ENCODE data around the gene INSYN1. TPM values are rescaled to one million over a fixed set of nuclear protein-coding genes. Genes with fewer than 3 reads are reported as not detected.
"Not testable (repeated sequence)": the region's sequence is repeated elsewhere in the genome, so short reads cannot be mapped to it uniquely, and the experiment has no call there.

INSYN1 gene
- total RNA-seq, 1 experiment from 2014 or later, result 15.2 TPM

DNA sequence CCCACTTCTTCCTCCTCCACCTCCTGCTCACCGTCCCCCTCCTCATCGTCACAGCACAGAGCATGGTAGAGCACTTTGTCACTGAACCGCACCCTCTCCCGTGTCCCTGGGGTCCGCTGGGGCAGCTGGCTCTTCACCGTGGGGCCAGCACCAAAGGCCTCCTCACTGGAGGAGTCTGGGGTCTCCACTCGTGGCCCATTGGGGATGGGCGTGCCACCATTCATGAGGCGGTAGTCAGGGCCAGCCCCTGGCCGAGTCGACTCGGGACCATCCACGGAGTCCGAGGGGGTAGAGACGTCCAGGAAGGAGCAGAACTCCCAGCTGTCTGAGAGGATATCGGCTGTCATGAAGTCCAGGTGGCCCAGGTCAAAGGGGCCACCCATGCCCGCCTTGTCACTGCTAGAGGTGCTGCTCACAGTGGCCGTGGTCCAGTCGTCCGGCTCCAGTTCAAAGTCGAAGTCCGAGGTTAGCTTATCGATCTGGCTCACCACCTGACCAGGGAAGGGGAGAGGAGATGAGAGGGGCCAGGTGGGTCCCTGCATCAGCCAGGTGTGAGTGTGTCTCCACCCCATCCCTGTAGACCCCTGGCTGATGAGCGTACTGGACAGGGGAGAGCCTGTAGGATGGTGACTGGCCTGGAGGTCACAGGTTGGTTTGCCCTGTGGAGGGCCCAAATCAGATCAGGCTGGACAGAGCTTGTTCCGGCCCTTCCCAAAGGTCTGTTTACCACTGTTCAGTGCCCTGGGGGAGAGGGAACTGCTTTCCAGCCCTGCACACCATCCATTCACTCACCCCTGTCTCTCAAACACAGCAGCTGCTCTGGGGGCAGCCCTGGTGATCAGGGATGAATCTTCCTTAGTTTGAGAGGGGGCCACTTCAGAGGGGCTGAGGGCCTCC lies 12.8 kb downstream of the INSYN1 start:
- Histone ChIP-seq H3K36me3 (no peaks in the 10 kb centered on the region), H3K27me3 (no peaks in the 10 kb centered on the region), H3K4me3 (no peak overlapping the region), H3K9me3 (no peaks in the 10 kb centered on the region)
- DNase-seq, result no peak

DNA sequence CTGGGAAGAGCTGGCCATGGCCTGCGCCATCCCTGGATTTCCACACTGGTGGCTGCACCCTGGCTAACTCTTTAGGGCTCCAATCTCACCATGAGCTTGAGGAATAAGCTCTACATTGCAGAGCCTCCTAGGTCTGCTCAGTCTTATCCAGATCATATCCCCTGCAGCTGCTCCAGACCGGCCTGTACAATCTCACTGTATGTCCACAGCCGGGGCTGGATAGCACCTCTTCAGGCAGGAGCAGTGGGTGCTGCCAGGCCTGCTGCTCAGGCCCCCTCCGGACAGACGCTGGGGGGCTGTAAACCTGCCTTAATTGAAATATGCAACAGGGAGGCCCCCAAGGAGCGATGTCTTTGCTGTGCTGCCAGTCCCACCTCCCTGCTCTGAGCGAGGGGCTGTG lies 15.6 kb downstream of the INSYN1 start:
- H3K4me3 ChIP-seq, result no peak overlapping the region
- H3K36me3 ChIP-seq, result no peaks in the 10 kb centered on the region
- H3K27me3 ChIP-seq, result no peaks in the 10 kb centered on the region
- DNase-seq, result no peak
- H3K9me3 ChIP-seq, result no peaks in the 10 kb centered on the region

DNA sequence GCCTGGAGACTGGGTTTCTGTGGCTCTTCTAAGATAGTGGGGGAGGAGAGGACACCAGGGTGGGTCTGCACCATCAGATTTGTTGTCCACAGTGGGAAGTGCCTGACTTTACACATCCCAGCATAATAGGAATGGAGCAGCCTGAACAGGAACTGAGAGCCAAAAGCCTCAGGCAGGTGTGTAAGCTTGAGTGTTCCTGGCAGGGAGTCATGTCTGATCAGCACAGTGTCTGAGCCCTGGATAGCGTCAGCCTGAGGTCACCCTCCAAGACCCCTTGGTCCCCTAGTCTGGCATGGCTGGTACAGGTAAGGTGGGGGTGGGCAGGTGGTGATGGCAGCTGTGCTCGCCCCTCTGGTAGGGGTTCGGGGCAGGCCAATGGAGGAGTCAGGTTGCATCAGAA lies 20.2 kb downstream of the INSYN1 start:
- no peak for DNase-seq
- Histone ChIP-seq H3K36me3 (no peaks in the 10 kb centered on the region), H3K27me3 (no peaks in the 10 kb centered on the region), H3K4me3 (no peak overlapping the region), H3K9me3 (0 out of 2 replicates have a peak, but pooled peaks cover 2% of the 10 kb centered on the region)

DNA sequence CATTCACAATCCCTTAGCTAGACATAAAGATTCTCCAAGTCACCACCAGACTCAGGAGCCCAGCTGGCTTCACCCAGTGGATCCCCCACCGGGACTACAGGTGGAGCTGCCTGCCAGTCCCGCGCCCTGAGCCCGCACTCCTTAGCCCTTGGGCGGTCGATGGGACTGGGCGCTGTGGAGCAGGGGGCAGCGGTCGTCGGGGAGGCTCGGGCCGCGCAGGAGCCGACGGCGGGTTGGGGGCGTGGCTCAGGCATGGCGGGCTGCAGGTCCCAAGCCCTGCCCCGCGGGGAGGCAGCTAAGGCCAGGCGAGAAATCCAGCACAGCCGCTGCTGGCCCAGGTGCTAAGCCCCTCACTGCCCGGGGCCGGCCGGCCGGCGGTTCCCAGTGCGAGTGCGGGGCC lies 21.1 kb downstream of the INSYN1 start:
- not testable (repeated sequence) for H3K9me3 ChIP-seq, H3K4me3 ChIP-seq, H3K27me3 ChIP-seq

DNA sequence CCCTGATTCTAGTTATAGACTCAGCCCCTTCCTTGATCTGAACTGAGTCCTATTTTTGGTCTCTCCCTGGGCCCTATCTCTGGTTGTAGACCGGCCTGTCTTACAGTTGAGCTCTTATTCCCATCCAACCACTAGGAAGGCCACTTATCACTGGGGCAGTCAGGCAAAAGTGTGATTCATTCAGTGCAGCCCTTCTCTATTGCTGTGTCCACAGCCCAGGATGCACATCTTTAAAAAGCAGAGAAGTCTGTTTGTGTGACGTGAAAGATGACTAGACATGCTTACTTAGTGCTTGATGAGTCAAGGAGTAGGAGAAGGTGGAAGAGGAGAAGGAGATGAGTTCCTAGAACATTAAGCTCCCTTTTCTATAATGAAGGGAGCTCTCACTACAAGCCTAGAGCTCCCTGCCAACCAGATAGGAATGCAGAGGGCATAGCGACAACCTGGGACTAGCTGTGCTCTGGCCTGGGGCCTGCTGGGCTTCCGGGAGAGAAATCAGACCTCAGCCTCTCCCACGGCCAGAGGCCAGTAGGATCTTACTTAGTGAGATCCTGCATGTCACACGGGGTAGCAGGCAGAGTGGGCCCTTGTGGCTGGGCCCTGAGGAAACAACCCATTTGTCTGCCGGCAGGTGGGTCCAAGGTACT lies 25.7 kb downstream of the INSYN1 start:
- Histone ChIP-seq H3K27me3 (no peaks in the 10 kb centered on the region), H3K4me3 (no peak overlapping the region), H3K9me3 (0 out of 2 replicates have a peak, but pooled peaks cover 2% of the 10 kb centered on the region), H3K36me3 (no peaks in the 10 kb centered on the region)
- peak; percentile 11 for DNase-seq

More for the DNA sequence above, 21.1 kb downstream of the INSYN1 start:
- DNase-seq, H3K36me3 ChIP-seq: not testable (repeated sequence)

DNA sequence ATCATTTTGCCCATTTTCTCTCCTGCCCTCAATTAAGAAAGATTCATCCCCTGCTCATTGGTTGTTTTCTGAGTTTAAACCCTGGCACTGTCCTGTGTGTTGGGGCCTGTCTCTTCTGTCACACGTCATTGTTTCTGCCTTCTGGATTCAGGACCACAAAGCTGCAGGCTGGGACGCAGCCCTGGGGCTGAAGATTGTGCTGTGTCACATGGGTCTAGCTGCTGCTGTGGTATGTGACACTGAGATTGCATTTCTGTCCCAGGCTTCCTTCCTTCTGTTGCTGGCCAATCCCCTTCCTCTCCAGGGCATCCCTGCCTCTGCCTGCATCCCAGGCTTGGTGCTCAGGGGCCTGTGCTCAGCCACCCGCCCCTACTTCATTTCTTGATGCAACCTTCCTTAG lies 28.9 kb downstream of the INSYN1 start:
- H3K27me3 ChIP-seq, result no peaks in the 10 kb centered on the region

DNA sequence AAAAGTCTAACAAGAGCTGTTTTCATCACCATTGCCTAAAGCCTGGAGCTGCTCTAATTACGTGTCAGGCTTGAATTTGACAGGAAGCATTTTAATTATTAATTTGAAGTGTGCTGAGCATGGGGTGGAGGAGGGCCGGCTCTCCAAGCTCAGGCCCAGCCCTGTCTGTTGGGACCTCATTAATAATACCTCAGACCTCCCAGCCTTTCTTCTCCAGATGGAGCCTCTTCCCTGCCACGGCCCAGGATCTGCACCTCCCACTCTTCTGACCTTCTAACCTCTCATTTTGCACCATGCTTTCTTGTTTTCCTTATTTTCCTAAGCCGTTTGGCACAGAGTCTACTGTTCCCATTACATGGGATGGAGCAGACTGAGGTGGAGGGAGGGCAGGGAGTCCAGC lies 30.0 kb downstream of the INSYN1 start:
- no peaks in the 10 kb centered on the region for H3K9me3 ChIP-seq
- no peaks in the 10 kb centered on the region for H3K36me3 ChIP-seq
- H3K4me3 ChIP-seq, result no peak overlapping the region
- H3K27me3 ChIP-seq, result no peaks in the 10 kb centered on the region
- no peak for DNase-seq

More for the DNA sequence above, 28.9 kb downstream of the INSYN1 start:
- Histone ChIP-seq H3K4me3 (no peak overlapping the region), H3K36me3 (no peaks in the 10 kb centered on the region), H3K9me3 (no peaks in the 10 kb centered on the region)
- DNase-seq, result no peak

DNA sequence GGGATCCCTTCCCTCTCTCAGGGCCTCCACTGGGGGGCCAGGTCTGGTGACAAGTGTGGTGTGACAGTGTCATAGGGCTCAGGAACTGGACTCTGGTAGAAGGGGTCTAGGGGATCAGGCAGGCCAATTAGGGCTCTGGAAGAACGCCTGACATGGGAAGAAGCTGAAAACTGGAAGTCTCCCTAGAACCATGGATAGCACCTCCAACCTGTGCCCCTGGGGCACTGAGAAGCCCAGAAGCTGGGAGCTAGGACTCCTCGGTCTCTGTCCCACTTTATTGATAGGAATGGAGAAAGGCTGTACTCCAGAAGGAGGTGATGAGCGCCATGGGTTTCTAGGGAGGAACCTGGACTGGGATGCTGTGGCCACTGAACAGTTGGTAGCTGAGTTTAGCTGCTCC lies 30.7 kb downstream of the INSYN1 start:
- Histone ChIP-seq H3K9me3 (no peaks in the 10 kb centered on the region), H3K4me3 (no peak overlapping the region), H3K27me3 (no peaks in the 10 kb centered on the region), H3K36me3 (no peaks in the 10 kb centered on the region)
- no peak for DNase-seq

DNA sequence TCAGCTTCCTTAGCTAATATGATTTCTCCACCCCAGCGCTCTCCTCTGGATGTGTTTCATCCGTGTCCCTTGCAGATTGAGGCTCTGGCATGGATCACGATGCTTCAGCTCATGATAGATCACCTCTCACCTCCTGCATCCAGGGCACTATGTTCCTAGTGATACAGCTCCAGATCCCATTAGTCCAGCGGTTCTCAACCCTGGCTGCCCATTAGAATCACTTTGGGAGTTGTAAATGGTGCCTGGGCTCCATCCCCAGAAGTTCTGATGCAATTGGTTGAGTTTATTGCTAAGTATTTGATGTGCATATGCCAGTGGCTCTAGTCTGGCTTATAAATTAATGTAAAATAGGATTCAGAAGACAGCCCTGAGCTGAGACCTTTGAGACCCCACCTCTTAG lies 34.5 kb downstream of the INSYN1 start:
- Histone ChIP-seq H3K27me3 (no peaks in the 10 kb centered on the region), H3K4me3 (no peak overlapping the region), H3K36me3 (peaks cover 4% of the 10 kb centered on the region; the same call in 1 of the 2 replicates), H3K9me3 (no peaks in the 10 kb centered on the region)
- DNase-seq, result no peak

DNA sequence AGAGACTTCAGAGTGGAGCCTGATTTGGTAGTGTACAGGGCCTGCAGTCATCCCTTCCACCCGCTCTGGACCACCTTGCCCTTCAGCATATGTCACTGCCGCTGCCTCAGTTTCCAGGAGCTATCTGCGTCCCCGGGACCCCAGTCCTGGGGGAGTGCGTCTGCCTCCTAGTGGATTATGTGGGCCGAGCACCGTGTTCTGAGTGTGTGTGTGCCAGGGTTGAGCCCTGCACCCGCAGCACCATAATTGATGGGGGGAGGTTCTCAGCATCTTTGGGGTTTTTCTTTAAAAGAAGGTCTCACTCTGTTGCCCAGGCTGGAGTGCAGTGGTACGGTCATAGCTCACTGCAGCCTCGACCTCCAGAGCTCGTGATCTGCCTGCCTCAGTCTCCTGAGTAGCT lies 35.3 kb downstream of the INSYN1 start:
- no peaks in the 10 kb centered on the region for H3K9me3 ChIP-seq
- no peaks in the 10 kb centered on the region for H3K27me3 ChIP-seq
- no peak overlapping the region for H3K4me3 ChIP-seq
- peaks cover 11% of the 10 kb centered on the region for H3K36me3 ChIP-seq
- no peak for DNase-seq

DNA sequence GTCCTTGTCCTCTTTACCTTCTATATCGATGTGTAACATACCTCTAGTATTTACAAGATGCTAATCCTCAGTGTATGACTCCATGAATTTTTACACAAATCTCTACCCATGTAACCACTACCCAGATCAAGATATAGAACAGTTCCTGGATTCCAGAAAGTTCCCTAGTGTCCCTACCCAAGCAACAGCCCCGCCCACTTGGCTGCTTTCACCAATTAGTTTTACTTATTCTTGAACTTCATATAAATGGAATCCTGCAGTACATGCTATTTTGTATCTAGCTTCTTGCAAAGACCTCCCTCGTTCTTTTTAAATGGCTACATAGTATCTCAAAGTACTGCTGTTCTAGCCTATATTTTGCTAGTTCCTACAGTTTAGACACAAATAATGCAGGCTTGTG lies 35.9 kb downstream of the INSYN1 start:
- Histone ChIP-seq H3K9me3 (no peaks in the 10 kb centered on the region), H3K27me3 (no peaks in the 10 kb centered on the region), H3K4me3 (no peak overlapping the region), H3K36me3 (peaks cover 13% of the 10 kb centered on the region)
- DNase-seq, result no peak

DNA sequence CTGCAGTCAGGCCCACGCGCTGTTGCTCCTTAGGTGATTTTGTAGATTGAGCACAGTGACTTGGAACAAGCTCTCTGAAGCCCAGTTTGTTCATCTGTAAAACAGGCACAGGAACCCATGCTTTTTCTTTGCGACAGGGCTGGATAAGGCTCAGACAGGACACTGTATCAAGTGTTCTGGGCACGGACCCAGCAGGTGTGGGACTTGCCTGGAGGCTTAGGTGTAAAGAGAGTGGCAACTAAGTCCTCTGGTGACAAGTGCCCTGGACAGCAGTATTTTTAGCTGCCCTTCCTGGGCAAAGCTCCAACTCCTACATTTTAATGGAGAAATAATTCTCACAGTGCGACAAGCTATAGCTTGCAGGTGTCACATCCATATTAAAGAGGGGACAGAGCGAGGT lies 36.7 kb downstream of the INSYN1 start:
- H3K36me3 ChIP-seq, result peaks cover 16% of the 10 kb centered on the region
- DNase-seq, result no peak

DNA sequence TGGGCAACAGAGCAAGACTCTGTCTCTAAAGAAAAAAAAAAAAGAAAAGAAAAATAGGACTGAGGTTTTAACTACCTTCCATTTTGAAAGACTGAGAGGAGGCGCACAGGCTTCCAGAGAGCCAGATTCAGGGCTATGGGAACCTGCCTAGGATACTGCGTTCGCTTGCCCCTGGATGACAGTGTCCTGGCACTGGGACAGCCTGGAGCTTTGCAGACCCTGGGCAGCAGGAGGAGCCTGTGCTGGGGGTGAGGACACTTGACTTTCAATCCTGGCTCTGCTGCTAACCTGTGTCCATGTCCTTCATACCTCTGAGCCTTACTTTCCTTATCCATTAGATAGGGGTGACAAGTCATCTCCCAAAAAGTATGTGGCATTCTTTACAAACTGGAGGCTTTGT lies 37.7 kb downstream of the INSYN1 start:
- no peak for DNase-seq
- H3K4me3 ChIP-seq, result no peak overlapping the region
- no peaks in the 10 kb centered on the region for H3K9me3 ChIP-seq
- H3K36me3 ChIP-seq, result peaks cover 24% of the 10 kb centered on the region
- no peaks in the 10 kb centered on the region for H3K27me3 ChIP-seq

More for the DNA sequence above, 36.7 kb downstream of the INSYN1 start:
- Histone ChIP-seq H3K4me3 (no peak overlapping the region), H3K9me3 (no peaks in the 10 kb centered on the region), H3K27me3 (no peaks in the 10 kb centered on the region)

DNA sequence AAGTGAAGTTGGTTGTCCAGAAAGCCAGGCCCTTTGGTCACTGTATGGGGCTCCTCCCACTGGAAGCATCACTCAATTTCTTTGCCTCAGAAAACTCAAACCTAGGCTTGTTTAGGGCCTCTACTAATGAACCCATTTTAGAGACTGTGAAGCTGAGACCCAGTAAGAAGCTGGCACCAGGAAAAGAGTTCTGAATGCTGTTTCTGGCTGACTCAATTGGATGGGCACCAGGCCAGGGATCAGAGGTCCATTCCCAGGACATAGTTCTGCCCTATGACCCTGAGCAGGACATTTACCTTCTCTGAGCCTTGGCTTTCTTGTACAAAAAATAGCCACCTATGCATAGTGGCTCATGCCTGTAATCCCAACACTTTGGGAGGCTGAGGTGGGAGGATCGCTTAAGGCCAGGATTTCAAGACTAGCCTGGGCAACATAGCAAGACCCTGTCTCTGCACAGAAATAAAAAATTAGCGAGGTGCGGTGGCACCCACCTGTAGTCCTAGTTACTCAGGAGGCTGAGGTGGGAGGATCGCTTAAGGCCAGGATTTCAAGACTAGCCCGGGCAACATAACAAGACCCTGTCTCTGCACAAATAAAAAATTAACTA lies 38.4 kb downstream of the INSYN1 start:
- Histone ChIP-seq H3K27me3 (no peaks in the 10 kb centered on the region), H3K36me3 (peaks cover 27% of the 10 kb centered on the region), H3K9me3 (no peaks in the 10 kb centered on the region), H3K4me3 (no peak overlapping the region)
- DNase-seq, result no peak

DNA sequence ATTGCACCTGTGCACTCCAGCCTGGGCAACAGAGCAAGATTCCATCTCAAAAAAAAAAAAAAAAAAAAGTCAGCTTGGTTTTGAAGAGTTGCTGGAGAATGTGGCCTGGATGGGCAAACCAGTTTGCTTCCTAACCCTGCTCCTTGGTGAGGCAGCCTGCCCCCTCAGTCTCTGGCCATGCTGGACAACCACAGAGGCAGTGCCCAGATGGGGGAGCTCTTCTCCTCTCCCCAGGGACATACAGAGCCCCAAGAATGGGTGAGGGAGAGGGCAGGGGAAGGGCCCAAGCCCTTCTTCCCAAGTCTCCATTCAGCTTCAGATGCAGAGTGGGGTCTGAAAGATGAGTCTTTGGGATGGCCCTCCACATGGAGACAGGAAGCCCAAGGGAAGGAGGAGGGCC lies 41.0 kb downstream of the INSYN1 start:
- H3K36me3 ChIP-seq, result peaks cover 43% of the 10 kb centered on the region
- no peak for DNase-seq
- H3K4me3 ChIP-seq, result no peak overlapping the region
- H3K9me3 ChIP-seq, result no peaks in the 10 kb centered on the region
- H3K27me3 ChIP-seq, result no peaks in the 10 kb centered on the region

DNA sequence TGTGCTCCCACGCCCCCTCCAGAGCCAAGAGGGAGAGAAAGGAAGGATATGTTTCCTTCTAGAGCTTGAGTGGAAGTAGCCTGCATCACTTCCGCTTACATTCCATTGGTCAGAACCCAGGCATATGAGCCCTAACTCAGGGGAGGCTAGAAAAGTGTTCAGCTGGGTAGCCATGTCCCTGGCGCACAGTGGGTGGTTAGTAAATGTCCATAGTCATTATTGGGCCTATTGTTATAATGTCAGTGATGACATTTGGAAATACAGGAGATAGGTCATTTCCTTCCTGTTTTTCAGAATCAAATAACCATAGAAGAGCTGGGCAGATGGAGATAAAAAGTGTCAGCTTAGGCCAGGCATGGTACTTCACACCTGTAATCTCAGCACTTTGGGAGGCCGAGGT lies 41.6 kb downstream of the INSYN1 start:
- H3K36me3 ChIP-seq, result peaks cover 47% of the 10 kb centered on the region
- no peak for DNase-seq
- H3K27me3 ChIP-seq, result no peaks in the 10 kb centered on the region
- no peak overlapping the region for H3K4me3 ChIP-seq
- H3K9me3 ChIP-seq, result no peaks in the 10 kb centered on the region

DNA sequence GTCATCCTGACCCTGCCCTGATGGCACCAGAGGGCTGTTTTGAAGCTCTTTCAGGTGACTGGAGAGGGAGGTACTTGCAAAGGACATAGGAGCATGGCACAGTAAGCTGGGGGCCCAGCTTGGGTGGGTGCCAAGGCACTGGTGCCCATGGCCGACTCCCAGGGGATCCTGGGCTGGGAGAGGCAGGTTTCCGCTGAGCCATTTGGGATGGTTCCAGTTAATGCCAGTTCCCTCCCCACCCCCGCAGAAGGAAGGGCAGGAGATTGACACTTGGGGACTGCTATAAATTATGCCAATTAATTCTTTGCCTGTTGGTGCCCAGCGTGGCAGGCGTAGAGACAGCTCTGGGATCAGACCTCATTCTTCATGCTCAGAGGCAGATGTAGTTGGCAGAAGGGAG lies 42.8 kb downstream of the INSYN1 start:
- Histone ChIP-seq H3K36me3 (peaks cover 58% of the 10 kb centered on the region), H3K9me3 (no peaks in the 10 kb centered on the region), H3K27me3 (no peaks in the 10 kb centered on the region), H3K4me3 (no peak overlapping the region)
- no peak for DNase-seq

Measured in MG63 (cell line).